GM23338 (cell line): Measurements from ENCODE around the gene TAS2R41. TPM values are rescaled to one million over a fixed set of nuclear protein-coding genes. Genes with fewer than 3 reads are reported as not detected.

Source experiments
- CREB1 ChIP-seq: fragments of 250-450 bp; sonication (Bioruptor Pico); IDR thresholded peaks from 2 replicates; pipeline ENCODE4 v1.5.0; 2020; ENCODE audit warnings: low read depth, mild to moderate bottlenecking, moderate library complexity
- EZH2 ChIP-seq: fragments of 200-600 bp; sonication (generic); IDR thresholded peaks from one replicate; pipeline ENCODE4 v1.8.0; 2017; ENCODE audit warnings: antibody characterized with exemption, mild to moderate bottlenecking, low read depth; ENCODE audit not compliant: unreplicated experiment
- JUNB ChIP-seq: IDR thresholded peaks from one replicate; pipeline ENCODE4 v1.6.1; 2016; ENCODE audit warnings: antibody characterized with exemption; ENCODE audit not compliant: unreplicated experiment
- POLR2AphosphoS5 ChIP-seq: IDR thresholded peaks from 2 replicates; pipeline ENCODE4 v1.6.1; 2016; ENCODE audit warnings: antibody characterized with exemption, low read depth
- REST ChIP-seq: IDR thresholded peaks from one replicate; pipeline ENCODE4 v1.6.1; 2018; ENCODE audit warnings: antibody characterized with exemption; ENCODE audit not compliant: unreplicated experiment
- STAT1 ChIP-seq: IDR thresholded peaks from one replicate; pipeline ENCODE4 v1.6.1; 2016; ENCODE audit warnings: antibody characterized with exemption; ENCODE audit not compliant: unreplicated experiment
- ZNF331 ChIP-seq: fragments of 250-450 bp; sonication (Bioruptor Pico); IDR thresholded peaks from 2 replicates; pipeline ENCODE4 v1.5.0; 2020; ENCODE audit warnings: low read depth, mild to moderate bottlenecking, moderate library complexity
- polyA plus RNA-seq: library from polyadenylated mRNA; unstranded; fragments of >200 nt; fragmentation: Nextera tagmentation; extraction: Ambion mirVana; gene quantifications from 2 replicates; pipeline ENCODE4 v1.2.1, GENCODE V29; 2016
- total RNA-seq: library from RNA; depleted of rRNA; stranded (reverse); fragments of >200 nt; shearing (Covaris generic); gene quantifications from 2 replicates; pipeline ENCODE4 v1.2.3, GENCODE V29; 2014
- TF ChIP-seq, protein P1 (sequence below): fragments of 250-450 bp; sonication (Bioruptor Pico); IDR thresholded peaks from 2 replicates; pipeline ENCODE4 v1.5.0; 2020; ENCODE audit warnings: mild to moderate bottlenecking, moderate library complexity

Gene TAS2R41
- total and polyA plus RNA-seq, 2 experiments from 2014 or later, result 1.2 TPM; not detected in 1

GRCh38 chr7:143434660-143435059 lies 43.0 kb upstream of the TAS2R41 start (continued):
- TF ChIP-seq, protein P1, sequence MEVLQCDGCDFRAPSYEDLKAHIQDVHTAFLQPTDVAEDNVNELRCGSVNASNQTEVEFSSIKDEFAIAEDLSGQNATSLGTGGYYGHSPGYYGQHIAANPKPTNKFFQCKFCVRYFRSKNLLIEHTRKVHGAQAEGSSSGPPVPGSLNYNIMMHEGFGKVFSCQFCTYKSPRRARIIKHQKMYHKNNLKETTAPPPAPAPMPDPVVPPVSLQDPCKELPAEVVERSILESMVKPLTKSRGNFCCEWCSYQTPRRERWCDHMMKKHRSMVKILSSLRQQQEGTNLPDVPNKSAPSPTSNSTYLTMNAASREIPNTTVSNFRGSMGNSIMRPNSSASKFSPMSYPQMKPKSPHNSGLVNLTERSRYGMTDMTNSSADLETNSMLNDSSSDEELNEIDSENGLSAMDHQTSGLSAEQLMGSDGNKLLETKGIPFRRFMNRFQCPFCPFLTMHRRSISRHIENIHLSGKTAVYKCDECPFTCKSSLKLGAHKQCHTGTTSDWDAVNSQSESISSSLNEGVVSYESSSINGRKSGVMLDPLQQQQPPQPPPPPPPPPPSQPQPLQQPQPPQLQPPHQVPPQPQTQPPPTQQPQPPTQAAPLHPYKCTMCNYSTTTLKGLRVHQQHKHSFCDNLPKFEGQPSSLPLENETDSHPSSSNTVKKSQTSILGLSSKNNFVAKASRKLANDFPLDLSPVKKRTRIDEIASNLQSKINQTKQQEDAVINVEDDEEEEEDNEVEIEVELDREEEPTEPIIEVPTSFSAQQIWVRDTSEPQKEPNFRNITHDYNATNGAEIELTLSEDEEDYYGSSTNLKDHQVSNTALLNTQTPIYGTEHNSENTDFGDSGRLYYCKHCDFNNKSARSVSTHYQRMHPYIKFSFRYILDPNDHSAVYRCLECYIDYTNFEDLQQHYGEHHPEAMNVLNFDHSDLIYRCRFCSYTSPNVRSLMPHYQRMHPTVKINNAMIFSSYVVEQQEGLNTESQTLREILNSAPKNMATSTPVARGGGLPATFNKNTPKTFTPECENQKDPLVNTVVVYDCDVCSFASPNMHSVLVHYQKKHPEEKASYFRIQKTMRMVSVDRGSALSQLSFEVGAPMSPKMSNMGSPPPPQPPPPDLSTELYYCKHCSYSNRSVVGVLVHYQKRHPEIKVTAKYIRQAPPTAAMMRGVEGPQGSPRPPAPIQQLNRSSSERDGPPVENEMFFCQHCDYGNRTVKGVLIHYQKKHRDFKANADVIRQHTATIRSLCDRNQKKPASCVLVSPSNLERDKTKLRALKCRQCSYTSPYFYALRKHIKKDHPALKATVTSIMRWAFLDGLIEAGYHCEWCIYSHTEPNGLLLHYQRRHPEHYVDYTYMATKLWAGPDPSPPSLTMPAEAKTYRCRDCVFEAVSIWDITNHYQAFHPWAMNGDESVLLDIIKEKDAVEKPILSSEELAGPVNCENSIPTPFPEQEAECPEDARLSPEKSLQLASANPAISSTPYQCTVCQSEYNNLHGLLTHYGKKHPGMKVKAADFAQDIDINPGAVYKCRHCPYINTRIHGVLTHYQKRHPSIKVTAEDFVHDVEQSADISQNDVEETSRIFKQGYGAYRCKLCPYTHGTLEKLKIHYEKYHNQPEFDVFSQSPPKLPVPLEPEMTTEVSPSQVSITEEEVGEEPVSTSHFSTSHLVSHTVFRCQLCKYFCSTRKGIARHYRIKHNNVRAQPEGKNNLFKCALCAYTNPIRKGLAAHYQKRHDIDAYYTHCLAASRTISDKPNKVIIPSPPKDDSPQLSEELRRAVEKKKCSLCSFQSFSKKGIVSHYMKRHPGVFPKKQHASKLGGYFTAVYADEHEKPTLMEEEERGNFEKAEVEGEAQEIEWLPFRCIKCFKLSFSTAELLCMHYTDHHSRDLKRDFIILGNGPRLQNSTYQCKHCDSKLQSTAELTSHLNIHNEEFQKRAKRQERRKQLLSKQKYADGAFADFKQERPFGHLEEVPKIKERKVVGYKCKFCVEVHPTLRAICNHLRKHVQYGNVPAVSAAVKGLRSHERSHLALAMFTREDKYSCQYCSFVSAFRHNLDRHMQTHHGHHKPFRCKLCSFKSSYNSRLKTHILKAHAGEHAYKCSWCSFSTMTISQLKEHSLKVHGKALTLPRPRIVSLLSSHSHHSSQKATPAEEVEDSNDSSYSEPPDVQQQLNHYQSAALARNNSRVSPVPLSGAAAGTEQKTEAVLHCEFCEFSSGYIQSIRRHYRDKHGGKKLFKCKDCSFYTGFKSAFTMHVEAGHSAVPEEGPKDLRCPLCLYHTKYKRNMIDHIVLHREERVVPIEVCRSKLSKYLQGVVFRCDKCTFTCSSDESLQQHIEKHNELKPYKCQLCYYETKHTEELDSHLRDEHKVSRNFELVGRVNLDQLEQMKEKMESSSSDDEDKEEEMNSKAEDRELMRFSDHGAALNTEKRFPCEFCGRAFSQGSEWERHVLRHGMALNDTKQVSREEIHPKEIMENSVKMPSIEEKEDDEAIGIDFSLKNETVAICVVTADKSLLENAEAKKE, result no peak
- TF ChIP-seq JUNB (no peak), CREB1 (CRISPR knock-in tag) (no peak), ZNF331 (CRISPR knock-in tag) (no peak), REST (no peak), POLR2AphosphoS5 (no peak), EZH2 (no peak), STAT1 (no peak)
